ENCODE results near the gene FLOT2.

Gene FLOT2

GRCh38 chr17:28867276-28867675 lies 30.3 kb downstream of the FLOT2 start:
- no peaks in the 10 kb centered on the region for H3K9me3 Mint-ChIP-seq
- no peak overlapping the region for H3K4me3 Mint-ChIP-seq
- no peak for DNase-seq
- no peak for TF ChIP-seq CTCF (IDR thresholded peaks at IDR 0.05)
- H3K36me3 Mint-ChIP-seq (ENCODE audit: low read depth) = no peaks in the 10 kb centered on the region
- peaks cover 10% of the 10 kb centered on the region for H3K27me3 Mint-ChIP-seq (ENCODE audit: low read depth, poor library complexity)
- peak overlapping the region; percentile 54 for H3K27ac Mint-ChIP-seq
- H3K4me1 Mint-ChIP-seq = peaks cover 11% of the 10 kb centered on the region

GRCh38 chr17:28865946-28866752 lies 31.4 kb downstream of the FLOT2 start:
- H3K36me3 Mint-ChIP-seq (ENCODE audit: low read depth) = no peaks in the 10 kb centered on the region
- no peak for TF ChIP-seq CTCF (IDR thresholded peaks at IDR 0.05)
- no peaks in the 10 kb centered on the region for H3K9me3 Mint-ChIP-seq
- peaks cover 10% of the 10 kb centered on the region for H3K27me3 Mint-ChIP-seq (ENCODE audit: low read depth, poor library complexity)
- DNase-seq = no peak
- no peak overlapping the region for H3K4me3 Mint-ChIP-seq
- H3K27ac Mint-ChIP-seq = no peak overlapping the region
- H3K4me1 Mint-ChIP-seq = peaks cover 9% of the 10 kb centered on the region

- Mint-ChIP-seq H3K27ac (no peak overlapping the region), H3K27me3 (ENCODE audit: low read depth, poor library complexity) (peaks cover 14% of the 10 kb centered on the region), H3K4me3 (no peak overlapping the region), H3K9me3 (no peaks in the 10 kb centered on the region), H3K4me1 (peaks cover 5% of the 10 kb centered on the region), H3K36me3 (ENCODE audit: low read depth) (peaks cover 4% of the 10 kb centered on the region)
- no peak for TF ChIP-seq CTCF (IDR thresholded peaks at IDR 0.05)
- DNase-seq = no peak
Observed at GRCh38 chr17:28864991-28865849, 32.3 kb downstream of the FLOT2 start.

GRCh38 chr17:28863953-28864352 lies 33.6 kb downstream of the FLOT2 start:
- no peak for TF ChIP-seq CTCF (IDR thresholded peaks at IDR 0.05)
- peaks cover 16% of the 10 kb centered on the region for H3K27me3 Mint-ChIP-seq (ENCODE audit: low read depth, poor library complexity)
- no peak for DNase-seq
- no peaks in the 10 kb centered on the region for H3K9me3 Mint-ChIP-seq
- H3K4me1 Mint-ChIP-seq = peaks cover 5% of the 10 kb centered on the region
- peaks cover 8% of the 10 kb centered on the region for H3K36me3 Mint-ChIP-seq (ENCODE audit: low read depth)
- H3K27ac Mint-ChIP-seq = peak overlapping the region; percentile 88
- H3K4me3 Mint-ChIP-seq = no peak overlapping the region

- Mint-ChIP-seq H3K4me3 (no peak overlapping the region), H3K27me3 (ENCODE audit: low read depth, poor library complexity) (peaks cover 13% of the 10 kb centered on the region), H3K36me3 (ENCODE audit: low read depth) (peaks cover 22% of the 10 kb centered on the region), H3K27ac (peak overlapping the region; percentile 90), H3K4me1 (peaks cover 3% of the 10 kb centered on the region), H3K9me3 (no peaks in the 10 kb centered on the region)
- no peak for DNase-seq
- no peak for TF ChIP-seq CTCF (IDR thresholded peaks at IDR 0.05)
Observed at GRCh38 chr17:28862561-28862960, 35.0 kb downstream of the FLOT2 start.

Measured in nephron progenitor cell (in vitro differentiated cells).